ENCODE measurements around the gene CYLD.

The CYLD gene

GRCh38 chr16:50808929-50809538 lies 67.1 kb downstream of the CYLD start:
- Histone ChIP-seq H3K4me3 (ENCODE audit: severe bottlenecking) (no peak overlapping the region), H3K36me3 (ENCODE audit: low read depth) (no peaks in the 10 kb centered on the region), H3K27ac (ENCODE audit: poor library complexity, severe bottlenecking) (no peak overlapping the region), H3K9me3 (ENCODE audit: severe bottlenecking) (no peaks in the 10 kb centered on the region), H3K27me3 (ENCODE audit: insufficient read depth, poor library complexity, severe bottlenecking) (no peaks in the 10 kb centered on the region), H3K4me1 (ENCODE audit: insufficient read depth, poor library complexity, severe bottlenecking) (no peaks in the 10 kb centered on the region)
- DNase-seq (ENCODE audit: low spot score) = no peak
- no peak for ATAC-seq (ENCODE audit: low read depth)
- no peak for TF ChIP-seq CTCF (IDR thresholded peaks at IDR 0.05; ENCODE audit: poor library complexity, severe bottlenecking)

GRCh38 chr16:50809561-50809960 lies 67.7 kb downstream of the CYLD start:
- DNase-seq (ENCODE audit: low spot score) (no peak), ATAC-seq (ENCODE audit: low read depth) (no peak)
- H3K4me1 ChIP-seq (ENCODE audit: insufficient read depth, poor library complexity, severe bottlenecking) = no peaks in the 10 kb centered on the region
- TF ChIP-seq CTCF (IDR thresholded peaks at IDR 0.05; ENCODE audit: poor library complexity, severe bottlenecking) = no peak
- H3K27ac ChIP-seq (ENCODE audit: poor library complexity, severe bottlenecking) = no peak overlapping the region
- no peaks in the 10 kb centered on the region for H3K36me3 ChIP-seq (ENCODE audit: low read depth)
- no peaks in the 10 kb centered on the region for H3K9me3 ChIP-seq (ENCODE audit: severe bottlenecking)
- no peak overlapping the region for H3K4me3 ChIP-seq (ENCODE audit: severe bottlenecking)
- H3K27me3 ChIP-seq (ENCODE audit: insufficient read depth, poor library complexity, severe bottlenecking) = no peaks in the 10 kb centered on the region

GRCh38 chr16:50810241-50810965 lies 68.5 kb downstream of the CYLD start:
- H3K9me3 ChIP-seq (ENCODE audit: severe bottlenecking) = no peaks in the 10 kb centered on the region
- no peaks in the 10 kb centered on the region for H3K4me1 ChIP-seq (ENCODE audit: insufficient read depth, poor library complexity, severe bottlenecking)
- no peak overlapping the region for H3K27ac ChIP-seq (ENCODE audit: poor library complexity, severe bottlenecking)
- no peaks in the 10 kb centered on the region for H3K36me3 ChIP-seq (ENCODE audit: low read depth)
- DNase-seq (ENCODE audit: low spot score) = no peak
- no peak overlapping the region for H3K4me3 ChIP-seq (ENCODE audit: severe bottlenecking)
- H3K27me3 ChIP-seq (ENCODE audit: insufficient read depth, poor library complexity, severe bottlenecking) = no peaks in the 10 kb centered on the region
- no peak for ATAC-seq (ENCODE audit: low read depth)
- TF ChIP-seq CTCF (IDR thresholded peaks at IDR 0.05; ENCODE audit: poor library complexity, severe bottlenecking) = no peak

- TF ChIP-seq CTCF (IDR thresholded peaks at IDR 0.05; ENCODE audit: poor library complexity, severe bottlenecking) = no peak
These were observed 70.2 kb downstream of the CYLD start for GRCh38 chr16:50812046-50812445.

GRCh38 chr16:50812876-50813466 lies 71.1 kb downstream of the CYLD start:
- Histone ChIP-seq H3K27me3 (ENCODE audit: insufficient read depth, poor library complexity, severe bottlenecking) (no peaks in the 10 kb centered on the region), H3K4me1 (ENCODE audit: insufficient read depth, poor library complexity, severe bottlenecking) (no peaks in the 10 kb centered on the region), H3K27ac (ENCODE audit: poor library complexity, severe bottlenecking) (no peak overlapping the region), H3K4me3 (ENCODE audit: severe bottlenecking) (no peak overlapping the region), H3K36me3 (ENCODE audit: low read depth) (no peaks in the 10 kb centered on the region), H3K9me3 (ENCODE audit: severe bottlenecking) (no peaks in the 10 kb centered on the region)
- no peak for DNase-seq (ENCODE audit: low spot score)
- no peak for TF ChIP-seq CTCF (IDR thresholded peaks at IDR 0.05; ENCODE audit: poor library complexity, severe bottlenecking)
- ATAC-seq (ENCODE audit: low read depth) = no peak

More at GRCh38 chr16:50812046-50812445, 70.2 kb downstream of the CYLD start:
- no peak overlapping the region for H3K27ac ChIP-seq (ENCODE audit: poor library complexity, severe bottlenecking)
- no peaks in the 10 kb centered on the region for H3K36me3 ChIP-seq (ENCODE audit: low read depth)
- H3K9me3 ChIP-seq (ENCODE audit: severe bottlenecking) = no peaks in the 10 kb centered on the region
- no peak for ATAC-seq (ENCODE audit: low read depth)
- no peak overlapping the region for H3K4me3 ChIP-seq (ENCODE audit: severe bottlenecking)
- no peak for DNase-seq (ENCODE audit: low spot score)
- no peaks in the 10 kb centered on the region for H3K27me3 ChIP-seq (ENCODE audit: insufficient read depth, poor library complexity, severe bottlenecking)
- H3K4me1 ChIP-seq (ENCODE audit: insufficient read depth, poor library complexity, severe bottlenecking) = no peaks in the 10 kb centered on the region

Data from RWPE2 (cell line).